Progenitor cell of endocrine pancreas (in vitro differentiated cells): ENCODE measurements around the gene TGM5. TPM values are rescaled to one million over a fixed set of nuclear protein-coding genes. Genes with fewer than 3 reads are reported as not detected.

Experiments
- DNase-seq: peaks from one replicate; pipeline ENCODE4 v3.0.0; 2021; ENCODE audit warnings: low spot score; ENCODE audit not compliant: unreplicated experiment
- H3K27ac Mint-ChIP-seq: 2 replicates; pipeline ENCODE4 v1.8.0; 2021; ENCODE audit warnings: mild to moderate bottlenecking, moderate library complexity, mixed read lengths
- H3K27me3 Mint-ChIP-seq: 2 replicates; pipeline ENCODE4 v1.8.0; 2021; ENCODE audit warnings: mixed read lengths
- H3K36me3 Mint-ChIP-seq: 2 replicates; pipeline ENCODE4 v1.8.0; 2022; ENCODE audit warnings: mixed read lengths; ENCODE audit not compliant: insufficient read depth
- H3K4me1 Mint-ChIP-seq: 2 replicates; pipeline ENCODE4 v1.8.0; 2021; ENCODE audit warnings: low read depth, mixed read lengths
- H3K4me3 Mint-ChIP-seq: 2 replicates; pipeline ENCODE4 v1.8.0; 2021; ENCODE audit warnings: low read depth, mild to moderate bottlenecking, moderate library complexity, mixed read lengths
- H3K9me3 Mint-ChIP-seq: 2 replicates; pipeline ENCODE4 v1.8.0; 2021; ENCODE audit warnings: low read depth, mixed read lengths
- CTCF ChIP-seq: fragments of 200-600 bp; sonication (generic); IDR thresholded peaks from one replicate; pipeline ENCODE4 v1.5.0; 2021; ENCODE audit warnings: antibody characterized with exemption, mild to moderate bottlenecking; ENCODE audit not compliant: unreplicated experiment
- long read RNA-seq: library from polyadenylated mRNA; unstranded; transcript quantifications from one replicate; pipeline ENCODE4 v2.0.0, GENCODE V29; 2020
- total RNA-seq: library from RNA; stranded (reverse); gene quantifications from 2 replicates; pipeline ENCODE4 v1.2.1, GENCODE V29; 2021

TGM5 gene
- total RNA-seq: not detected in 2 replicates
- long read RNA-seq: 0 reads

- Mint-ChIP-seq H3K36me3 (no peaks in the 10 kb centered on the region), H3K4me3 (no peak within 1 kb of the TSS), H3K27ac (no peak within 1 kb of the TSS), H3K27me3 (peaks cover 49% of the 10 kb centered on the region), H3K4me1 (no peaks in the 10 kb centered on the region), H3K9me3 (peaks cover 1% of the 10 kb centered on the region)
- no peak for DNase-seq
- TF ChIP-seq CTCF: no peak
These were observed at the start of gene TGM5 for GRCh38 chr15:43266834-43267233. TGM5 (minus strand) TSS chr15:43266928; CDS start chr15:43266849, 79 bp downstream.

- no peaks in the 10 kb centered on the region for H3K9me3 Mint-ChIP-seq
- no peaks in the 10 kb centered on the region for H3K4me1 Mint-ChIP-seq
These were observed 47.4 kb upstream of the TGM5 start for GRCh38 chr15:43314171-43314570.

GRCh38 chr15:43312378-43312777, 45.6 kb upstream of the TGM5 start:
- no peak for DNase-seq
- no peaks in the 10 kb centered on the region for H3K36me3 Mint-ChIP-seq
- H3K27me3 Mint-ChIP-seq: peaks cover 43% of the 10 kb centered on the region
- TF ChIP-seq CTCF: no peak
- no peak overlapping the region for H3K27ac Mint-ChIP-seq
- H3K4me3 Mint-ChIP-seq: no peak overlapping the region
- H3K4me1 Mint-ChIP-seq: no peaks in the 10 kb centered on the region
- no peaks in the 10 kb centered on the region for H3K9me3 Mint-ChIP-seq

More at GRCh38 chr15:43314171-43314570, 47.4 kb upstream of the TGM5 start:
- Mint-ChIP-seq H3K27me3 (peaks cover 41% of the 10 kb centered on the region), H3K27ac (no peak overlapping the region), H3K4me3 (no peak overlapping the region), H3K36me3 (no peaks in the 10 kb centered on the region)
- no peak for TF ChIP-seq CTCF
- DNase-seq: no peak

GRCh38 chr15:43302205-43302817, 35.6 kb upstream of the TGM5 start, which contains the start of gene TGM7:
TGM7 (minus strand) TSS chr15:43302255.
- TF ChIP-seq CTCF: no peak
- no peaks in the 10 kb centered on the region for H3K36me3 Mint-ChIP-seq
- no peak within 1 kb of the TSS for H3K4me3 Mint-ChIP-seq
- peaks cover 1% of the 10 kb centered on the region for H3K4me1 Mint-ChIP-seq
- no peak for DNase-seq
- H3K9me3 Mint-ChIP-seq: no peaks in the 10 kb centered on the region
- H3K27me3 Mint-ChIP-seq: peaks cover 34% of the 10 kb centered on the region
- H3K27ac Mint-ChIP-seq: no peak within 1 kb of the TSS

GRCh38 chr15:43299884-43300283, 33.2 kb upstream of the TGM5 start:
- Mint-ChIP-seq H3K4me1 (peaks cover 1% of the 10 kb centered on the region), H3K4me3 (no peak overlapping the region), H3K9me3 (no peaks in the 10 kb centered on the region), H3K27ac (no peak overlapping the region), H3K36me3 (no peaks in the 10 kb centered on the region), H3K27me3 (peaks cover 27% of the 10 kb centered on the region)
- DNase-seq: no peak
- TF ChIP-seq CTCF: no peak
